GM06990 (cell line): Measurements from ENCODE around the gene MIS12.

Experiments
- DNase-seq: peaks from one replicate; pipeline ENCODE4 v3.0.0-alpha.2; 2011; ENCODE audit not compliant: insufficient read length; ENCODE audit errors: extremely low read depth
- H3K27me3 ChIP-seq: replicated peaks from 2 replicates; pipeline ENCODE4 v1.6.0; 2011; ENCODE audit warnings: low read length; ENCODE audit not compliant: control insufficient read depth, insufficient read depth
- H3K36me3 ChIP-seq: 2 replicates; pipeline ENCODE4 v1.5.1; 2011; ENCODE audit warnings: low read length; ENCODE audit not compliant: control insufficient read depth, insufficient read depth
- H3K4me3 ChIP-seq: replicated peaks from 2 replicates; pipeline ENCODE4 v1.5.1; 2011; ENCODE audit warnings: low read depth, mild to moderate bottlenecking, control low read depth, low read length
- CTCF ChIP-seq: IDR thresholded peaks from 2 replicates; pipeline ENCODE4 v1.5.1; 2011; ENCODE audit warnings: low read length, control low read depth, mild to moderate bottlenecking, inconsistent platforms; ENCODE audit not compliant: insufficient read depth, poor library complexity, severe bottlenecking

Gene MIS12

DNA sequence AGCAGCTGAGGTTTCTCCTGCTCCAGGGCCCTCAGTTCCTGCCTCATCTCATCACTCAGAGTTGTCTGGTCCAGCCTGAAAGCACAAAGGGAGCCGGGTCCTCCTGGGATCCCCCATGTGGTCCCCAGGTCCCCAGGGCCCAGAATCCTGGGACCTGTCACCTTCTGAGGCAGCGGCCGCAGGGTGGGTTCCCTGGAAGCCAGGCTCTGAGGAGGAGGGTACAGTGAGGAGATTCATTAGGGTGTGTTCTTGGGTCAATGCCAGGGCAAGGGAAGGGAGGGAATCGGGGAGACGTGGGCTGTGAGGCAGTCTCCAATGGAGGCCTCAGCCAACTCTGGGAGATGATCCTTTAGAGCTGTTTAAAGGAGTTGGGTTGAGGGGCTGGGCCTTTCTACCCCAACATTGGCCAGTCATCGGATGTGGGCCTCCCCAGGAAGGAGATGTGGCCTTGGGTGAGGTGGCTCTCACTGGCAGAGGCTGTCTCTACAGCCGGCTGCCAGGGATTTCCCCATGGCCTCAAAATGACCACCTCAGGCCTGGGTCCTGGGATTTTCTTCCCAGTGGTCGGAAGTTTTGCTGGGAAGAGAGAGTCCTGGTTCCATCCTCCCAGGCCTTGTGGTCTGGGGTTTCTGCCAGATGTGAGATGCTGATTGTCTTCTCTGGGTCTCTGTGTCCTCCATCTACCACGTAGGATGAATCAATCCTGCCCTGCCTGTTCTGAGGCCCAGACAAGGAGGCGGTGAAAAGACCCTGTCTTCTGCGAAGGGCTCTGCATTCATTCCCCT is 50.7 kb downstream of the MIS12 start:
- no peak for TF ChIP-seq CTCF
- no peak for DNase-seq
- H3K4me3 ChIP-seq, result no peak overlapping the region
- H3K27me3 ChIP-seq, result no peaks in the 10 kb centered on the region
- H3K36me3 ChIP-seq, result peaks cover 23% of the 10 kb centered on the region

DNA sequence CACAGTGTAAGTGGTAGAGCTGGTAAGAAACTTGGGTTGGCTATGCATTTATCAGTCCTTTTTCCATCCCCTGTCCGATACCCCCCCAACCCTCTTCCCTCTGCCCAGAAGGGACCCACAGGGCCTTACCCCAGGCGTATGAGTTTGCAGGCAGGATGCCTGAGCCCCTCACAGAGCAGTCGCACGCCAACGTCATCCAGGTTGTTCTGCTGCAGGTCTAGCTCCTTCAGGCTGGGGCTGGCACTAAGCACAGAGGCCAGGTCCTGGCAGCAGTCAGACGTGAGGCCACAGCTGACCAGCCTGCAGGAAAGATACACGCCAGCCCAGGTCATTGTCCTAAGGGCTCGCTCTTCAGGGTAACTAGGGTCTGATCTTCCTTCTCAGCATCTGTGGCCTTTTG is 52.9 kb downstream of the MIS12 start:
- H3K36me3 ChIP-seq, result peaks cover 17% of the 10 kb centered on the region
- H3K27me3 ChIP-seq, result no peaks in the 10 kb centered on the region
- H3K4me3 ChIP-seq, result no peak overlapping the region
- TF ChIP-seq CTCF, result no peak
- no peak for DNase-seq

DNA sequence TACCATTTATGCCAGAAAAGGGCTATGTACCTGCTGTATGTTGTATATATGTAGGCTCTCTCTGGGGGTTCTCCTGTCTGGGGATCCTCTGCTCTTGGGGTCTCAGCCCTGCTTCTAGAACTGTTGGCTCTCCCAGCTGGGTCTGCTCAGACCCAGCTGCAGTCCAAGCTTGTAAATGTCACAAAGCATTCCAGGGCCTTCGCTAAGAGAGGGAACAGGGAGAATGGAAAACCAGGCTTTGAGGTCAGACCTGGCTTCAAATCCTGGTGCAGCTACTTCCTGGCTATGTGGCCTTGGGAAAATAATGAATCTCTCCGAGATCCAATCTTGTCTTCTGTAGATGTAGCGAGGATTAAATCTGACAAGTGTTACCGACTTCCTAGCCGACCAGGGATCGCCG is 54.0 kb downstream of the MIS12 start:
- Histone ChIP-seq H3K36me3 (peaks cover 17% of the 10 kb centered on the region), H3K27me3 (no peaks in the 10 kb centered on the region), H3K4me3 (no peak overlapping the region)
- TF ChIP-seq CTCF, result no peak
- no peak for DNase-seq
